Activated CD4-positive, alpha-beta T cell treated with anti-CD3 and anti-CD28 coated beads, Interleukin-2, amount 10 ng/mL, durations not matched to agents 24 days and 14 days (primary cell): ENCODE measurements around the gene SLC4A7. TPM values are rescaled to one million over a fixed set of nuclear protein-coding genes. Genes with fewer than 3 reads are reported as not detected.

Experiments
- DNase-seq: peaks from one replicate; pipeline ENCODE4 v3.0.0; 2022
- H3K27ac Mint-ChIP-seq: one replicate; pipeline ENCODE4 v1.8.0; 2022; ENCODE audit warnings: mild to moderate bottlenecking, mixed read lengths
- H3K27me3 Mint-ChIP-seq: one replicate; pipeline ENCODE4 v1.8.0; 2022; ENCODE audit warnings: mixed read lengths
- H3K36me3 Mint-ChIP-seq: one replicate; pipeline ENCODE4 v1.8.0; 2022; ENCODE audit warnings: low read depth, mild to moderate bottlenecking, mixed read lengths
- H3K4me1 Mint-ChIP-seq: one replicate; pipeline ENCODE4 v1.8.0; 2021; ENCODE audit warnings: mixed read lengths
- H3K4me3 Mint-ChIP-seq: one replicate; pipeline ENCODE4 v1.8.0; 2022; ENCODE audit warnings: mild to moderate bottlenecking, moderate library complexity, mixed read lengths
- H3K9me3 Mint-ChIP-seq: one replicate; pipeline ENCODE4 v1.8.0; 2021; ENCODE audit warnings: mixed read lengths
- intact Hi-C: fragments of 100-400 bp; cut with micrococcal nuclease; formaldehyde crosslinking; loops from one replicate; pipeline ENCODE4 v1.15.1; 2023
- total RNA-seq: library from RNA; stranded (reverse); gene quantifications from 2 replicates; pipeline ENCODE4 v1.2.3, GENCODE V29; 2022

SLC4A7 gene
- total RNA-seq, 1 donor from 2014 or later: 69.0 TPM

GRCh38 chr3:27385504-27385903 is 98.7 kb downstream of the SLC4A7 start:
- H3K4me1 Mint-ChIP-seq: peaks cover 3% of the 10 kb centered on the region
- no peaks in the 10 kb centered on the region for H3K9me3 Mint-ChIP-seq
- peaks cover 34% of the 10 kb centered on the region for H3K36me3 Mint-ChIP-seq
- H3K27me3 Mint-ChIP-seq: no peaks in the 10 kb centered on the region
- intact Hi-C loops: no loop called here
- H3K27ac Mint-ChIP-seq: no peak overlapping the region
- no peak for DNase-seq
- H3K4me3 Mint-ChIP-seq: no peak overlapping the region

- Mint-ChIP-seq H3K36me3 (peaks cover 34% of the 10 kb centered on the region), H3K27ac (no peak overlapping the region), H3K4me3 (no peak overlapping the region), H3K27me3 (no peaks in the 10 kb centered on the region), H3K9me3 (no peaks in the 10 kb centered on the region), H3K4me1 (peaks cover 4% of the 10 kb centered on the region)
- intact Hi-C loops: no loop called here
- DNase-seq: no peak
Measured at GRCh38 chr3:27384191-27384590, 100.0 kb downstream of the SLC4A7 start.

- H3K36me3 Mint-ChIP-seq: peaks cover 34% of the 10 kb centered on the region
- no peaks in the 10 kb centered on the region for H3K9me3 Mint-ChIP-seq
- H3K27me3 Mint-ChIP-seq: no peaks in the 10 kb centered on the region
- no peak for DNase-seq
- H3K4me3 Mint-ChIP-seq: no peak overlapping the region
- H3K4me1 Mint-ChIP-seq: peaks cover 2% of the 10 kb centered on the region
- intact Hi-C loops: no loop called here
- no peak overlapping the region for H3K27ac Mint-ChIP-seq
Measured at GRCh38 chr3:27380433-27381357, 103.5 kb downstream of the SLC4A7 start.

- no peaks in the 10 kb centered on the region for H3K27me3 Mint-ChIP-seq
- H3K4me1 Mint-ChIP-seq: peaks cover 2% of the 10 kb centered on the region
- peaks cover 28% of the 10 kb centered on the region for H3K36me3 Mint-ChIP-seq
- intact Hi-C loops: no loop called here
- no peak overlapping the region for H3K4me3 Mint-ChIP-seq
- no peaks in the 10 kb centered on the region for H3K9me3 Mint-ChIP-seq
- no peak overlapping the region for H3K27ac Mint-ChIP-seq
- DNase-seq: no peak
Measured at GRCh38 chr3:27378331-27378730, 105.9 kb downstream of the SLC4A7 start.

GRCh38 chr3:27376109-27376772 is 107.9 kb downstream of the SLC4A7 start:
- H3K36me3 Mint-ChIP-seq: peaks cover 19% of the 10 kb centered on the region
- no peak for DNase-seq
- H3K27ac Mint-ChIP-seq: no peak overlapping the region
- no peaks in the 10 kb centered on the region for H3K9me3 Mint-ChIP-seq
- H3K27me3 Mint-ChIP-seq: no peaks in the 10 kb centered on the region
- H3K4me1 Mint-ChIP-seq: peaks cover 2% of the 10 kb centered on the region
- no peak overlapping the region for H3K4me3 Mint-ChIP-seq
- intact Hi-C loops: loop anchor here (2.0 kb wide), 1 partner anchor 17 kb away; no protein-coding TSS in a partner anchor

- H3K4me3 Mint-ChIP-seq: peak within 1 kb of the TSS; percentile 95
Measured at GRCh38 chr3:27368831-27369607, 115.2 kb downstream of the SLC4A7 start, which contains the start of gene NEK10. Gene NEK10 (minus strand): TSS chr3:27369383. CDS start chr3:27352882, 16,501 bp downstream.

GRCh38 chr3:27366062-27366591 is 118.1 kb downstream of the SLC4A7 start:
- H3K9me3 Mint-ChIP-seq: no peaks in the 10 kb centered on the region
- H3K27me3 Mint-ChIP-seq: no peaks in the 10 kb centered on the region
- H3K36me3 Mint-ChIP-seq: no peaks in the 10 kb centered on the region
- intact Hi-C loops: loop anchor here (5.0 kb wide), 1 partner anchor 961 kb away; no protein-coding TSS in a partner anchor
- peaks cover 13% of the 10 kb centered on the region for H3K4me1 Mint-ChIP-seq
- no peak overlapping the region for H3K27ac Mint-ChIP-seq
- DNase-seq: no peak
- H3K4me3 Mint-ChIP-seq: no peak overlapping the region

More at GRCh38 chr3:27368831-27369607, 115.2 kb downstream of the SLC4A7 start, which contains the start of gene NEK10:
- Mint-ChIP-seq H3K9me3 (no peaks in the 10 kb centered on the region), H3K36me3 (no peaks in the 10 kb centered on the region), H3K27ac (peak within 1 kb of the TSS; percentile 77), H3K27me3 (no peaks in the 10 kb centered on the region), H3K4me1 (peaks cover 13% of the 10 kb centered on the region)
- peak; percentile 98 for DNase-seq
- intact Hi-C loops: loop anchor here (1.0 to 5.0 kb wide), 3 partner anchors 12 to 958 kb away; partner anchors contain the start of gene SLC4A7

GRCh38 chr3:27360113-27361078 is 123.8 kb downstream of the SLC4A7 start:
- no peak for DNase-seq

GRCh38 chr3:27358372-27358771 is 125.8 kb downstream of the SLC4A7 start:
- no peaks in the 10 kb centered on the region for H3K36me3 Mint-ChIP-seq
- H3K9me3 Mint-ChIP-seq: no peaks in the 10 kb centered on the region
- no peak overlapping the region for H3K4me3 Mint-ChIP-seq

More at GRCh38 chr3:27360113-27361078, 123.8 kb downstream of the SLC4A7 start:
- peaks cover 18% of the 10 kb centered on the region for H3K4me1 Mint-ChIP-seq
- no peak overlapping the region for H3K27ac Mint-ChIP-seq
- no peaks in the 10 kb centered on the region for H3K9me3 Mint-ChIP-seq
- H3K4me3 Mint-ChIP-seq: no peak overlapping the region
- intact Hi-C loops: no loop called here
- no peaks in the 10 kb centered on the region for H3K36me3 Mint-ChIP-seq
- H3K27me3 Mint-ChIP-seq: peaks cover 4% of the 10 kb centered on the region

GRCh38 chr3:27357665-27358258 is 126.4 kb downstream of the SLC4A7 start:
- intact Hi-C loops: loop anchor here (1.0 to 5.0 kb wide), 4 partner anchors 12 to 324 kb away; partner anchors contain the start of gene NEK10
- Mint-ChIP-seq H3K27ac (no peak overlapping the region), H3K4me1 (peaks cover 18% of the 10 kb centered on the region), H3K27me3 (peaks cover 10% of the 10 kb centered on the region), H3K9me3 (no peaks in the 10 kb centered on the region), H3K36me3 (no peaks in the 10 kb centered on the region), H3K4me3 (no peak overlapping the region)
- DNase-seq: peak; percentile 88

More at GRCh38 chr3:27358372-27358771, 125.8 kb downstream of the SLC4A7 start:
- no peak for DNase-seq
- Mint-ChIP-seq H3K4me1 (peaks cover 18% of the 10 kb centered on the region), H3K27me3 (peaks cover 10% of the 10 kb centered on the region), H3K27ac (no peak overlapping the region)
- intact Hi-C loops: loop anchor here (5.0 kb wide), 1 partner anchor 234 kb away; no protein-coding TSS in a partner anchor

GRCh38 chr3:27356976-27357375 is 127.2 kb downstream of the SLC4A7 start:
- no peak for DNase-seq
- intact Hi-C loops: loop anchor here (1.0 to 5.0 kb wide), 4 partner anchors 12 to 324 kb away; partner anchors contain the start of gene NEK10
- no peaks in the 10 kb centered on the region for H3K9me3 Mint-ChIP-seq
- peaks cover 18% of the 10 kb centered on the region for H3K4me1 Mint-ChIP-seq
- no peak overlapping the region for H3K27ac Mint-ChIP-seq
- H3K27me3 Mint-ChIP-seq: peaks cover 12% of the 10 kb centered on the region
- H3K36me3 Mint-ChIP-seq: no peaks in the 10 kb centered on the region
- no peak overlapping the region for H3K4me3 Mint-ChIP-seq
